GM21367 (cell line): ENCODE data around the gene MDH2.
"Not testable (repeated sequence)": the region's sequence is repeated elsewhere in the genome, so short reads cannot be mapped to it uniquely, and the experiment has no call there.

Source experiments
- ATAC-seq: cut with Tn5 transposase; IDR thresholded peaks from one replicate; pipeline ENCODE4 v1.9.1; 2021; ENCODE audit not compliant: unreplicated experiment

The MDH2 gene

DNA sequence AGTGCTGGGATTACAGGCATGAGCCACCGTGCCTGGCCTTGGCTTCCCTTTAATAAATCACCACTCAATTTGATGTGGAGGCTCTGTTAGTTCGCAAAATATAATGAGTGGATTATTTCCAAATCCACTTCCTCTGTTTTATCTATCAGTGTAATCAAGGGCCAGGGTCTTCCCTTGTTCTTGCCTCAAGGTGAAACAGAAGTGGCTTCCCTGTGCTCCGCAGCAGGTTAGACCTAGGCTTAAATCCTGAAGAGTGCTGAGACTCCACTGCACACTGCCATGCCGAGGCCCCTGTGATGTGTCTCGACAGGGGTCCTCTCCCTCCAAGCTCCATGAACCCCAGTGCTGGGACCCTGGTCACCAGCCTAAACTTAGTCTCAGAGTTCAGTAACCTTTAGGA, 59.0 kb downstream of the MDH2 start:
- ATAC-seq: no peak

DNA sequence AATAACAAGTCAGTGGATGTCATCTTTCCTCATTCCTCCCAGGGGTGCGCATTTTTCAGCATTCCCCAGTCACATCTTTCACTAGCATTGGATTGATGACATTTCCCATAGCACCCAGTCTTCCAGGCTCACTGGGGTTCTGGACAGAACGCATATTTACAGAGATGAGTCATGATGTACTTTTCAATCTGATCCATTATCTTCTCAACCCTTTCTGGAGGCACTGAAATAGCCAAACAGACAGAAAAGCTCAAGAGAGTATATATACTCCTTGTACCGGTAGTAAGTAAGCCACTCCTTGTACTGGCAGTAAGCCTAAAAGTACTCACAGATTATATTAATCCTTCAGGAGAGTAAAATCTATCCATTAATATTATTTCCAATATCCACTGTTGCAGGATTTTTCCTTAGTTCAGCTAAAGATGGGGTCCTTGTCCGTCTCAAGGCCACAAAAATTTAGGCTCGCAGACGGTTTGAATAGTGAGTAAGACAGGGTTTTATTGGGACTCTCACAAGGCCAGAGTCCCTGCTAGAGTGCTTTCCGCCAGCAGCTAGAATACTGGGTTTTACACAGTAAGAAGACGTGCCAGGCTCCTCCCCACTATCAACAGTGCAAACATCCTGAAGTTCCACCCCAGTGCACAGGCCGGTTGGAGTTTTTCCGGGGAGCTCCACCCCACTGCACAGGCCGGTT, 60.8 kb downstream of the MDH2 start:
- no peak for ATAC-seq

- ATAC-seq: not testable (repeated sequence)
These were observed 65.2 kb downstream of the MDH2 start for GRCh38 chr7:76113042-76113630.

DNA sequence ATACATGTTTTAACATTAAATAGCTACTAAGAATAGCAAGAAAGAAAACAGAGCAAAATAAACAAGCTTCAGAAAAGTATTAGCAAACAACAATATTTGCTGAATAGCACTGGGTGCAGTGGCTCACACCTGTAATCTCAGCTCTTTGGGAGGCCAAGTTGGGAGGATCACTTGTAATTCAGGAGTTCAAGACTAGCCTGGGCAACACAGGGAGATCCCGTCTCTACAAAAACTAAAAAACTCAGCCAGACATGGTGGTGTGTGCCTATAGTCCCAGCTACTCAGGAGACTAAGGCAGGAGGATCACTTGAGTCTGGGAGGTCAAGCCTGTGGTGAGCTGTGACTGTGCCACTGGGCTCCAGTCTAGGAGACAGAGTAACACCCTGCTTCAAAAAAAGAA, 66.8 kb downstream of the MDH2 start:
- not testable (repeated sequence) for ATAC-seq
